ENCODE results near the gene SLBP.

SLBP gene

GRCh38 chr4:1712216-1713002 lies at the start of gene SLBP:
Gene SLBP, minus strand, starts transcription at chr4:1712319. Its CDS starts 131 bp downstream, at chr4:1712188.
- peak; percentile 79 to 93 for DNase-seq

GRCh38 chr4:1761130-1761689 lies 49.1 kb upstream of the SLBP start:
- DNase-seq, result no peak

DNA sequence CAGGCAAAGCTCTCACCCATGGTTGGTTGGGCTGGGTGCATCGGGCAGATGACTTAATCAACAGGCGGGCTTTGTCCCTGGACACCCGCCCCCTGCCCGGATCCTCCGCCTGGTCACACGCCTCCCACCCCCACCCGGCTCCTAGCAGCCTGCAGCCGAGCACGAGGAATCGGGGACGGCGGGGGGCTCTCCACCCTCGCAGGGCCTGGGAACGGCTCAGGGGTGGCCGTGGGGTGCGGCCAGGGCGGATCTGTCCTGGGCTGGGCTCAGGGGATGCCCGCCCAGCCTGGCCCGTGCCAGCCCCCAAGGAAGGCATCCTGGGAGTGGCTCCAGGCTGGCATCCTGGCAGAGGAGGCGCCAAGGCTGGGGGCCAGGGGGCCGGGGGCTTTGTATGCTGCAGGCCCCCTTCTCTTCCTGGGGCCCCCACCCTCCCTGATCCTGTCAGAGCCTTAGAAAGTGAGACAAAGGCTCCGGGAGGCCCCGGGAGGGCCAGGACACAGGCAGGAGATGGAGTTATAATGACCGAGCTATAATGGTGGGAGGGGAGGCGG lies 48.5 kb upstream of the SLBP start:
- DNase-seq, result no peak

DNA sequence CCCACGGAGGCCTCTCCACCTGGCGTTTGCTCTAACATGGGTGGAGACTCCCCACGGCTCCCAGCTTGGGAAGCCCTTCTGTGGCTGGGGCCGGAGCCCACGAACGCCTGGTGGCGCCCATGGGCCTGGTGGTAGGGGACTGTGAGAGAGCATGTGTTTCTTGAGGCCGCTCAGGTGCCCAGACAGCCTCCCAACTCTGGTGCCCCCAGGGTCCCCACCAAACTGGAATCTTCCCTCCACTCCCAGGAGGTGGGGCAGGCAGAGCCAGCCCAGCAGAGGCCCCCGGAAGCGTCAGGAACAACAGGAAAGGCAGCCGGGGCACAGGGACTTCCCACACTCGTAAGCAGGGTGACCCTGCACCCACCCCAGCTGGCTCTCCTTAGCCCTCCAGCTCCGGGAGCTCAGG lies 47.7 kb upstream of the SLBP start:
- no peak for DNase-seq

- DNase-seq, result no peak
Measured at GRCh38 chr4:1759170-1759817, 47.2 kb upstream of the SLBP start.

DNA sequence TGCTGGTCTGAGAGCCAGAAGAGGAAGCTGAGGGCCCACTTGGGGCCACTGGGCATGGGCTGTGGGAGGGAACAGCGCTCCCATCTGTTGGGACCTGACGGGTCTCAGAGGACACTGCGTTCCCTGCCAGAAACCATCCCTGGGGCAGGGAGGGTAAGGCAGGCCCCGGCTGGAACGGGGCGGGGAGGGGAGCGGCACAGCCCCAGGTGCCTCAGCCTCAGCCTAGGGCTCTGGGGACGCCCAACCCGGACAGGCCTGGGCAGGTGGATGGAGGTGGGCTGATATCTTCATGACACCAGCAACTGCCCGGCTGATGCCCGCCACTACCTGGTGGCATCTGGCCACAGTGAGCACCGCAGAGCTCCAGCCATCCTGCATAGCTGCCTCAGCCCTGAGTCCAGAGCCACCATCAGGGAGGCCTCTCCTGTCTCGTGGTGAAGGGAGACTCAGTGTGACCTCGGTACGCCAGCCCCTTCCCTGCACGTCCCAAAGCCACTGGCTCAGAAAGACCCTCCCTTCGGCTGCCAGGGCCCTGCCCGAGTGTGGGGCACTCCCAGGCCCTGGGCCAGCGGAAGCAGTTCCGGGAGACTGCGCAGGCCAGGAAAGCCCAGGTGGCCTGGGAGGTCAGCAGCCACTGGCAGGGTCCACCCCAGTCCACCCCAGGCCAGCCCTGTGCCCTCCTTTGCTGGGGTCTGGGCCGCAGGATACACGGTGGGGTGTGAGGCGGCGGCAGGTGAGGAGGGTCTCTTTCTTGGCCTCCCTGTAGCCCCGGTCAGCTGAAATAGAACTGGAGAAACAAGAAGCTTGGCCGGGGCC lies 46.4 kb upstream of the SLBP start:
- DNase-seq, result no peak

GRCh38 chr4:1757836-1758235 lies 45.7 kb upstream of the SLBP start:
- no peak for DNase-seq

DNA sequence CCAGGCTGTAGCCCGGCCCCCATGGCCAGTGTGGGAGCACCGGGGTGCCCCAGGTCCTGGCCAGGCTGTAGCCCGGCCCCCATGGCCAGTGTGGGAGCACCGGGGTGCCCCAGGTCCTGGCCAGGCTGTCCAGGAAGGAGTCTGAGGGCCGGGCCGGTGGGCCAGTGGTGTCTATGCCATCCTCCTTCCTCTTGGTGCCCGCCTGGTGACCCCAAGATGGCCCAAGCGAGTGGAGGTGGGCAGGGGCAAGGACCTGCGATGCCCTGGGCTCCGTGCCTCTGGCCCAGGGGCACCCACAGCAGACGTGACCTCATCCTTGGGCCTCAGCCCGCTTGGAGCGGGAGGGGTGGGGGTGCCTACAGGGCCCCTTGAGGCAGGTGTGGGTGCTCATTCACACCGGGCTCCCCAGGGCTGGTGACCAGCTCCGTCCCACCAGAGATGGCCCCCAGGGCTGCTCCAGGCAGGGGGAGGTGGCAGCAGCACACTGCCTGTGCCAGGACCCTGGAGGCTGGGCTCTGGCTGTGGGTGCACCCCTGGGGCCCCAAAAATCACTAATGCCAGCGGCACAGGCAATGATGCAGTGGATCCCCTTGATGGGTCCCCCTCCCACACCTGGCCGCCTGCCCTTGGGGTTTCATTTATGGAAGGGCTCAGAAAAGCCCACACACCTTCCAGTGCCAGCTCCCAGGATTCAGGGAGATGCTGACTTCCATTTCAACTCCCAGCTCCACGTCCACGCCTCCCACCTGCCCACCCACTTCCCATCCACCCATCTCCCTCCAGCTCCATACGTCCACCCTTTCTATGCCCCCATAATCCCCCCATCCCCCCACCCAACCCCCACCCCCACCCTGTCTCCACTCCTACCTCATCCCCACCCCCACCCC lies 45.0 kb upstream of the SLBP start:
- no peak for DNase-seq

GRCh38 chr4:1756079-1756478 lies 44.0 kb upstream of the SLBP start:
- DNase-seq, result no peak

- DNase-seq, result no peak
Measured at GRCh38 chr4:1755297-1755696, 43.2 kb upstream of the SLBP start.

DNA sequence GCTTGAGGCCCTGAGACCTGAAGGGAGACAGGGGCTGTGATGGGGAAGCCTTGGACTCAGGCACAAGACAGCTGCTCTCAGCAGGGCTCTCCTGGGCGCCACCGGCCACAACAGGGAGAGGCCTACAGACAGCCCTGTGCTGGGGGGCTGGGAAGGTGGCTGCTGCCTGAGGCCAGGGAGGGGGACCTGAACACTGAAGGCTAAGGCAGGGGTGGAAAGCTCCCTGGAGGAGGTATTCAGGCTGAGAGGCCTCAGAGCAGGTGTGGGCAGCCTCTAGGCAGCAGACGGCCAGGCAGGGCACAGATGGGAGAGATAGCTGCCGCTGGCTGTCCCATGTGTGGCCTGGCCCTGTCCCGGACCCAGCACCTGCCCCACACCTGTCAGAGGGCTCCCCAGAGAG lies 42.2 kb upstream of the SLBP start:
- no peak for DNase-seq

- no peak for DNase-seq
Measured at GRCh38 chr4:1753697-1754311, 41.7 kb upstream of the SLBP start.

- no peak for DNase-seq
Measured at GRCh38 chr4:1753294-1753696, 41.2 kb upstream of the SLBP start.

DNA sequence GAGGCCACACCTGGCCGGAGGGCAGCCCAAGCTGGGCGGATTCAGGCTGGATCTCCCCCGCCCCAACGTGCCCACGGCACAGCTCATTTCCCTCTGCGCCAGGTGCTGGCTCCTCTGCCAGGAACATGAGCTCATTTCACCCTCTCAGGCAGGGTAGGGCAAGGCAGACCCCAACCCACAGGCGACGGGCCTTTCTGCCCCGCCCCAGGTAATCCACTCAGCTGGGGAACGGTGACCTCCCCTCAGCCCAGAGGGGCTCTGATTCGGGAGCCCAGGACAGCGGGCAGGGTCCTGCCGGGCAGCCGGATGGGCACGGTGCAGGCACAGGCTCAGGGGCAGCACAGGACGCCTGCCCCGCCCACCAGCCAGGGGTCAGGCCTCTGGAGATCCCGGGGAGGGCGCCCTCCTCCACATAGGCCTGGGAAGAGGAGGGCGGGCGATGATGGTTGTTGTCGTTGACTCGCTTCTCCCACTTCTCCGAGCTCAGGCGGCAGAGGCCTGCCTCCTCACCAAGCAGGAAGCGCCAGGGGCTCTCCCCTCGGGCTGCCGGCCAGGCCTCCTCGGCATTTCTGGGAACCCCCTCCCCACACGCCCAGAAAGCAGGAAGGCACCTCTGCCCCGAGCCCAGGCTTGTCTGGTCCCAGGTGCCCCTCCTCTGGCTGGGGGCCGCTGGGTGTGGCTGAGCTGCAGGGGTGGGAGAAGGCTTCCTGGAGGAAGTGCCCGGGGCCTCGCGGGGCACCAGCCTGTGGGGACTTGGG lies 40.3 kb upstream of the SLBP start:
- DNase-seq, result no peak

GRCh38 chr4:1751919-1752283 lies 39.8 kb upstream of the SLBP start:
- no peak for DNase-seq

GRCh38 chr4:1751155-1751918 lies 39.2 kb upstream of the SLBP start:
- no peak for DNase-seq

GRCh38 chr4:1750381-1751154 lies 38.4 kb upstream of the SLBP start:
- no peak for DNase-seq

DNA sequence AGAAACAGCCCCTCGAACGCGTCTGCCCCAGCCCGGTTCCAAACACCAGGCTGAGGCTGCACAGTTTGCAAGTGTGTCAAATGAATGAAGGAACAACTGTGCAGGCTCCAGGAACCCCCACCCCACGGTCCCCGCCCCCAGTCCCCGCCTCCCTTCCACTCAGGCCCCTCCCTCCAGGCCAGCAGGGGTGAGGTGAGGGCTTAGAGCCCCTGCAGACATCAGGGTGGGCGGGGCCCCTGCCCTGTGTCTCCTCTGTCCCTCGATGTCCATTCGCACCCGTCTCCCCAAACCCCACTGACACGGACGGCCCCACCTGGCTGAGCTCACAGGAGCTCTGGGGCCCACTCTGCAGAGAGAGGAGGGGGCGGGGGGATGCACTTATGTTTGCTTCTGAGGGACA lies 37.7 kb upstream of the SLBP start:
- no peak for DNase-seq

- DNase-seq, result no peak
Measured at GRCh38 chr4:1749370-1749769, 37.3 kb upstream of the SLBP start.

All from NCI-H446 (cell line).